WTC11 (cell line): ENCODE results near the gene GIGYF2. TPM values are rescaled to one million over a fixed set of nuclear protein-coding genes. Genes with fewer than 3 reads are reported as not detected.
A peak's percentile ranks its signal among the peaks of the same experiment; 100 is the strongest.

Experiments used
- ATAC-seq: fragments of 200-7000 bp; cut with Tn5 transposase; 2 replicates; pipeline ENCODE4 v1.10.0; 2021; ENCODE audit warnings: mild to moderate bottlenecking, moderate library complexity
- CTCF ChIA-PET: fragments of 300-600 bp; sonication (Branson Sonifier 250); formaldehyde crosslinking; loops from one replicate; lab custom pipeline; 2021; ENCODE audit warnings: antibody characterized with exemption; lab: Charles Lee
- POLR2A ChIA-PET: fragments of 350-600 bp; sonication (Branson Sonifier 250); formaldehyde crosslinking; loops from one replicate; lab custom pipeline; 2021; ENCODE audit warnings: antibody characterized with exemption; lab: Charles Lee
- DNase-seq: peaks from one replicate; pipeline ENCODE4 v3.0.0; 2021; ENCODE audit warnings: low spot score
- H3K27ac Mint-ChIP-seq: 2 replicates; pipeline ENCODE4 v1.8.0; 2021; ENCODE audit warnings: mixed read lengths
- H3K27me3 Mint-ChIP-seq: 2 replicates; pipeline ENCODE4 v1.8.0; 2021; ENCODE audit warnings: low read depth, mild to moderate bottlenecking, moderate library complexity, mixed read lengths
- H3K36me3 Mint-ChIP-seq: 2 replicates; pipeline ENCODE4 v1.8.0; 2021; ENCODE audit warnings: mixed read lengths
- H3K4me1 Mint-ChIP-seq: 2 replicates; pipeline ENCODE4 v1.8.0; 2022; ENCODE audit warnings: mixed read lengths
- H3K4me3 Mint-ChIP-seq: 2 replicates; pipeline ENCODE4 v1.8.0; 2021; ENCODE audit warnings: mild to moderate bottlenecking, moderate library complexity, mixed read lengths
- H3K9me3 Mint-ChIP-seq: 2 replicates; pipeline ENCODE4 v1.8.0; 2021; ENCODE audit warnings: mixed read lengths
- ATF2 ChIP-seq: sonication (generic); formaldehyde crosslinking; IDR thresholded peaks from 2 replicates; pipeline ENCODE4 v1.8.1; 2022; ENCODE audit warnings: low read depth, missing genetic modification reagents, borderline replicate concordance
- CBFB ChIP-seq: sonication (generic); formaldehyde crosslinking; IDR thresholded peaks from 2 replicates; pipeline ENCODE4 v1.8.1; 2022; ENCODE audit warnings: mild to moderate bottlenecking, low read depth, missing genetic modification reagents
- CREM ChIP-seq: sonication (generic); formaldehyde crosslinking; IDR thresholded peaks from 2 replicates; pipeline ENCODE4 v1.8.1; 2022; ENCODE audit warnings: mild to moderate bottlenecking, missing genetic modification reagents, moderate library complexity
- ELF4 ChIP-seq: sonication (generic); formaldehyde crosslinking; IDR thresholded peaks from 2 replicates; pipeline ENCODE4 v1.8.1; 2022; ENCODE audit warnings: low read depth, mild to moderate bottlenecking, moderate library complexity, missing genetic modification reagents
- EMX1 ChIP-seq: fragments of 250-450 bp; sonication (Bioruptor Pico); IDR thresholded peaks from 2 replicates; pipeline ENCODE4 v1.8.0; 2021; ENCODE audit warnings: mild to moderate bottlenecking
- ETV6 ChIP-seq: sonication (generic); formaldehyde crosslinking; IDR thresholded peaks from 2 replicates; pipeline ENCODE4 v1.8.1; 2022; ENCODE audit warnings: mild to moderate bottlenecking, missing genetic modification reagents
- FOXP1 ChIP-seq: sonication (generic); formaldehyde crosslinking; IDR thresholded peaks from 2 replicates; pipeline ENCODE4 v1.8.0; 2022; ENCODE audit warnings: missing genetic modification reagents, mild to moderate bottlenecking, moderate library complexity, borderline replicate concordance
- IRF2 ChIP-seq: sonication (generic); formaldehyde crosslinking; IDR thresholded peaks from 2 replicates; pipeline ENCODE4 v1.8.0; 2022; ENCODE audit warnings: low read depth, missing genetic modification reagents, borderline replicate concordance
- JUN ChIP-seq: sonication (generic); formaldehyde crosslinking; IDR thresholded peaks from 2 replicates; pipeline ENCODE4 v1.8.0; 2023; ENCODE audit warnings: mild to moderate bottlenecking, missing genetic modification reagents
- KAT7 ChIP-seq: sonication (generic); formaldehyde crosslinking; IDR thresholded peaks from 2 replicates; pipeline ENCODE4 v1.8.1; 2023; ENCODE audit warnings: missing genetic modification reagents, mild to moderate bottlenecking, borderline replicate concordance
- NFE2L1 ChIP-seq: sonication (generic); formaldehyde crosslinking; IDR thresholded peaks from 2 replicates; pipeline ENCODE4 v1.8.1; 2023; ENCODE audit warnings: missing genetic modification reagents
- NFYB ChIP-seq: sonication (generic); formaldehyde crosslinking; conservative IDR thresholded peaks from 2 replicates; pipeline ENCODE4 v1.8.0; 2022; ENCODE audit warnings: low read depth, missing genetic modification reagents
- PRRX2 ChIP-seq: fragments of 250-450 bp; sonication (Bioruptor Pico); IDR thresholded peaks from 2 replicates; pipeline ENCODE4 v1.8.0; 2021; ENCODE audit warnings: mild to moderate bottlenecking
- SMAD3 ChIP-seq: sonication (generic); formaldehyde crosslinking; IDR thresholded peaks from 2 replicates; pipeline ENCODE4 v1.8.0; 2022; ENCODE audit warnings: missing genetic modification reagents, mild to moderate bottlenecking, borderline replicate concordance
- SMAD4 ChIP-seq: sonication (generic); formaldehyde crosslinking; IDR thresholded peaks from 2 replicates; pipeline ENCODE4 v1.8.0; 2022; ENCODE audit warnings: mild to moderate bottlenecking, missing genetic modification reagents
- SOX15 ChIP-seq: fragments of 250-450 bp; sonication (Bioruptor Pico); IDR thresholded peaks from 2 replicates; pipeline ENCODE4 v1.9.0; 2021; ENCODE audit warnings: mild to moderate bottlenecking
- STAT6 ChIP-seq: sonication (generic); formaldehyde crosslinking; conservative IDR thresholded peaks from 2 replicates; pipeline ENCODE4 v1.8.1; 2023; ENCODE audit warnings: mild to moderate bottlenecking, low read depth, missing genetic modification reagents, moderate library complexity
- ZBTB21 ChIP-seq: sonication (generic); formaldehyde crosslinking; IDR thresholded peaks from 2 replicates; pipeline ENCODE4 v1.8.1; 2023; ENCODE audit warnings: mild to moderate bottlenecking, missing genetic modification reagents, borderline replicate concordance
- ZMAT4 ChIP-seq: fragments of 250-450 bp; sonication (Bioruptor Pico); IDR thresholded peaks from 2 replicates; pipeline ENCODE4 v1.9.0; 2021; ENCODE audit warnings: mild to moderate bottlenecking
- ZNF232 ChIP-seq: sonication (generic); formaldehyde crosslinking; IDR thresholded peaks from 2 replicates; pipeline ENCODE4 v1.8.0; 2022; ENCODE audit warnings: mild to moderate bottlenecking, missing genetic modification reagents
- ZNF317 ChIP-seq: sonication (generic); formaldehyde crosslinking; IDR thresholded peaks from 2 replicates; pipeline ENCODE4 v1.8.1; 2023; ENCODE audit warnings: low read depth, mild to moderate bottlenecking, moderate library complexity, missing genetic modification reagents, borderline replicate concordance
- total RNA-seq: library from RNA; stranded (reverse); gene quantifications from 3 replicates; pipeline ENCODE4 v1.2.3, GENCODE V29; 2021
- TF ChIP-seq, protein P1 (sequence below): sonication (generic); formaldehyde crosslinking; IDR thresholded peaks from 2 replicates; pipeline ENCODE4 v1.8.1; 2023; ENCODE audit warnings: mild to moderate bottlenecking, missing genetic modification reagents
- TF ChIP-seq, protein P2 (sequence below): fragments of 250-450 bp; sonication (Bioruptor Pico); IDR thresholded peaks from 2 replicates; pipeline ENCODE4 v1.8.0; 2021; ENCODE audit warnings: mild to moderate bottlenecking
- TF ChIP-seq, protein P3 (sequence below): sonication (generic); formaldehyde crosslinking; IDR thresholded peaks from 2 replicates; pipeline ENCODE4 v1.8.1; 2023; ENCODE audit warnings: mild to moderate bottlenecking, moderate library complexity, missing genetic modification reagents

Gene GIGYF2
- total RNA-seq, 1 experiment from 2014 or later = 53.1 TPM

GRCh38 chr2:232816657-232817056, 119.5 kb downstream of the GIGYF2 start (continued):
- TF ChIP-seq ZMAT4 (CRISPR knock-in tag) (no peak), NFE2L1 (CRISPR knock-in tag) (no peak), FOXP1 (CRISPR knock-in tag) (no peak), SOX15 (no peak)

DNA sequence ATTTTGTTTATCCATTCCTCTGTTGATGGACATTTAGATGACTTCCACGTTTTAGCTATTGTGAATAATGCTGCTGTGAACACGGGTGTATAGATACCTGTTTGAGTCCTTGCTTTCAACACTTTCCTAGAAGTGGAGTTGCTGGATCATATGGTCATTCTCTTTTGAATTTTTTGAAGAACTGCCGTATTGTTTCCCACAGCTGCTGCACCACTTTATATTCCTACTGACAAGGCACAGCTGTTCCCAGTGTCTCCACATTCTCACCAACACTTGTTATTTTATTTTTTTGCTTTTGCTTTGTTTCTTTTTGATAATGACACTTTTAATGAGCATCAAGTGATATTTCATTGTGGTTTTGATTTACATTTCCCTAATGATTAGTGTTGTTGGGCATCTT, 120.6 kb downstream of the GIGYF2 start:
- Mint-ChIP-seq H3K4me3 (no peak overlapping the region), H3K9me3 (no peaks in the 10 kb centered on the region), H3K27me3 (no peaks in the 10 kb centered on the region), H3K27ac (peak overlapping the region; percentile 52; the same call in 1 of the 2 replicates), H3K4me1 (peaks cover 22% of the 10 kb centered on the region), H3K36me3 (peaks cover 63% of the 10 kb centered on the region)
- ATAC-seq (no peak), DNase-seq (no peak)
- POLR2A ChIA-PET = no interaction called here
- TF ChIP-seq, protein P1, sequence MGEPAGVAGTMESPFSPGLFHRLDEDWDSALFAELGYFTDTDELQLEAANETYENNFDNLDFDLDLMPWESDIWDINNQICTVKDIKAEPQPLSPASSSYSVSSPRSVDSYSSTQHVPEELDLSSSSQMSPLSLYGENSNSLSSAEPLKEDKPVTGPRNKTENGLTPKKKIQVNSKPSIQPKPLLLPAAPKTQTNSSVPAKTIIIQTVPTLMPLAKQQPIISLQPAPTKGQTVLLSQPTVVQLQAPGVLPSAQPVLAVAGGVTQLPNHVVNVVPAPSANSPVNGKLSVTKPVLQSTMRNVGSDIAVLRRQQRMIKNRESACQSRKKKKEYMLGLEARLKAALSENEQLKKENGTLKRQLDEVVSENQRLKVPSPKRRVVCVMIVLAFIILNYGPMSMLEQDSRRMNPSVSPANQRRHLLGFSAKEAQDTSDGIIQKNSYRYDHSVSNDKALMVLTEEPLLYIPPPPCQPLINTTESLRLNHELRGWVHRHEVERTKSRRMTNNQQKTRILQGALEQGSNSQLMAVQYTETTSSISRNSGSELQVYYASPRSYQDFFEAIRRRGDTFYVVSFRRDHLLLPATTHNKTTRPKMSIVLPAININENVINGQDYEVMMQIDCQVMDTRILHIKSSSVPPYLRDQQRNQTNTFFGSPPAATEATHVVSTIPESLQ (CRISPR knock-in tag) = no peak
- no peak for TF ChIP-seq IRF2 (CRISPR knock-in tag)
- TF ChIP-seq ZNF232 = no peak
- TF ChIP-seq ZNF317 = no peak
- TF ChIP-seq ELF4 (CRISPR knock-in tag) = no peak
- TF ChIP-seq ETV6 (CRISPR knock-in tag) = no peak
- TF ChIP-seq SMAD4 (CRISPR knock-in tag) = no peak
- no peak for TF ChIP-seq STAT6 (CRISPR knock-in tag)
- TF ChIP-seq EMX1 (CRISPR knock-in tag) = no peak
- TF ChIP-seq JUN = no peak
- TF ChIP-seq PRRX2 = no peak
- TF ChIP-seq, protein P2, sequence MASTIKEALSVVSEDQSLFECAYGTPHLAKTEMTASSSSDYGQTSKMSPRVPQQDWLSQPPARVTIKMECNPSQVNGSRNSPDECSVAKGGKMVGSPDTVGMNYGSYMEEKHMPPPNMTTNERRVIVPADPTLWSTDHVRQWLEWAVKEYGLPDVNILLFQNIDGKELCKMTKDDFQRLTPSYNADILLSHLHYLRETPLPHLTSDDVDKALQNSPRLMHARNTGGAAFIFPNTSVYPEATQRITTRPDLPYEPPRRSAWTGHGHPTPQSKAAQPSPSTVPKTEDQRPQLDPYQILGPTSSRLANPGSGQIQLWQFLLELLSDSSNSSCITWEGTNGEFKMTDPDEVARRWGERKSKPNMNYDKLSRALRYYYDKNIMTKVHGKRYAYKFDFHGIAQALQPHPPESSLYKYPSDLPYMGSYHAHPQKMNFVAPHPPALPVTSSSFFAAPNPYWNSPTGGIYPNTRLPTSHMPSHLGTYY (CRISPR knock-in tag) = no peak
- TF ChIP-seq SMAD3 = no peak
- TF ChIP-seq CREM (CRISPR knock-in tag) = no peak
- TF ChIP-seq ZBTB21 (CRISPR knock-in tag) = no peak
- TF ChIP-seq, protein P3, sequence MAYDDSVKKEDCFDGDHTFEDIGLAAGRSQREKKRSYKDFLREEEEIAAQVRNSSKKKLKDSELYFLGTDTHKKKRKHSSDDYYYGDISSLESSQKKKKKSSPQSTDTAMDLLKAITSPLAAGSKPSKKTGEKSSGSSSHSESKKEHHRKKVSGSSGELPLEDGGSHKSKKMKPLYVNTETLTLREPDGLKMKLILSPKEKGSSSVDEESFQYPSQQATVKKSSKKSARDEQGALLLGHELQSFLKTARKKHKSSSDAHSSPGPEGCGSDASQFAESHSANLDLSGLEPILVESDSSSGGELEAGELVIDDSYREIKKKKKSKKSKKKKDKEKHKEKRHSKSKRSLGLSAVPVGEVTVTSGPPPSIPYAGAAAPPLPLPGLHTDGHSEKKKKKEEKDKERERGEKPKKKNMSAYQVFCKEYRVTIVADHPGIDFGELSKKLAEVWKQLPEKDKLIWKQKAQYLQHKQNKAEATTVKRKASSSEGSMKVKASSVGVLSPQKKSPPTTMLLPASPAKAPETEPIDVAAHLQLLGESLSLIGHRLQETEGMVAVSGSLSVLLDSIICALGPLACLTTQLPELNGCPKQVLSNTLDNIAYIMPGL = no peak
- TF ChIP-seq KAT7 (CRISPR knock-in tag) = no peak
- TF ChIP-seq NFYB (CRISPR knock-in tag) = no peak
- TF ChIP-seq CBFB (CRISPR knock-in tag) = no peak
- TF ChIP-seq ATF2 (CRISPR knock-in tag) = no peak
- CTCF ChIA-PET = no interaction called here
